ENCODE data around the gene ZMYND8. TPM values are rescaled to one million over a fixed set of nuclear protein-coding genes. Genes with fewer than 3 reads are reported as not detected.

ZMYND8 gene
- total RNA-seq, 4 donors from 2014 or later, result 44.6 to 78.6 (median 65.8) TPM

DNA sequence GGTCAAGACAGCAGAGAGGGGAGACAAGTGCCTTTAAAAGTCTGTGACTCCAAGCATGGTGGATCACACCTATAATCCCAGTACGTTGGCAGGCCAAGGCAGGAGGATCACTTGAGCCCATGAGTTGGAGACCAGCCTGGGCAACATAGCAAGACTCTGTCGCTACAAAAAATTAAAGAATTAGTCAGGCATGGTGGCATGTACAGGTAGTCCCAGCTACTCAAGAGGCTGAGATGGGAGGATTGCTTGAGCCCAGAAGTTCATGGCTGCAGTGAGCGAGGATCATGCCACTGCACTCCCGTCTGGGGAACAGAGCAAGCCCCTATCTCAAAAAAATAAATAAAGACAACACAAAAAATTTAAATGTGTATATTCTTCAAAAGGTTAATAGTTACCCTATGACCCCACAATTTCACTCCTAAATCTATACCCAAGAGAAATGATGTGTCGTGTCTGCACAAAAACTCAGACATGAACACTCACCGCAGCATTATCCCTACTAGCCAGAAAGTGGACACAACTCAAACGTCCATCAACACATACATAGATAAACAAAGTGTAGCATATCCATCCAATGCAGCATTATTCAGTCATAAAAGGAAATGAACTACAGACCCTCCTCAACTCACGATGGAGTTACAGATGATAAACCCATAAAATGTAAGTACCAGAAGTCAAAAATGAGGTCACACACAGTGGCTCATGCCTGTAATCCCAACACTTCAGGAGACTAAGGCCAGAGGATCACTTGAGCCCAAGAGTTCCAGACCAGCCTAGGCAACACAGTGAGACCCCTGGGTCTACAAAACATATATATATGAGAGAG lies 23.9 kb downstream of the ZMYND8 start:
- no peak for DNase-seq (ENCODE audit: extremely low spot score)
- Histone ChIP-seq H3K27me3 (no peaks in the 10 kb centered on the region), H3K4me1 (peaks cover 93 to 100% (median 99%) of the 10 kb centered on the region in 4 donors), H3K9me3 (no peaks in the 10 kb centered on the region), H3K36me3 (no peaks in the 10 kb centered on the region), H3K27ac (replicated peaks in 1 of 4) (peak overlapping the region; percentile 92 to 99 (median 95)), H3K4me3 (no peak overlapping the region)
- WGBS, result 89% methylated on average over 8 of the region's 8 CpGs
- no peak for TF ChIP-seq POLR2AphosphoS5 (IDR thresholded peaks at IDR 0.05)
- TF ChIP-seq EP300 (IDR thresholded peaks at IDR 0.05), result no peak
- intact Hi-C loops (cut with DNase I), result no loop called here

DNA sequence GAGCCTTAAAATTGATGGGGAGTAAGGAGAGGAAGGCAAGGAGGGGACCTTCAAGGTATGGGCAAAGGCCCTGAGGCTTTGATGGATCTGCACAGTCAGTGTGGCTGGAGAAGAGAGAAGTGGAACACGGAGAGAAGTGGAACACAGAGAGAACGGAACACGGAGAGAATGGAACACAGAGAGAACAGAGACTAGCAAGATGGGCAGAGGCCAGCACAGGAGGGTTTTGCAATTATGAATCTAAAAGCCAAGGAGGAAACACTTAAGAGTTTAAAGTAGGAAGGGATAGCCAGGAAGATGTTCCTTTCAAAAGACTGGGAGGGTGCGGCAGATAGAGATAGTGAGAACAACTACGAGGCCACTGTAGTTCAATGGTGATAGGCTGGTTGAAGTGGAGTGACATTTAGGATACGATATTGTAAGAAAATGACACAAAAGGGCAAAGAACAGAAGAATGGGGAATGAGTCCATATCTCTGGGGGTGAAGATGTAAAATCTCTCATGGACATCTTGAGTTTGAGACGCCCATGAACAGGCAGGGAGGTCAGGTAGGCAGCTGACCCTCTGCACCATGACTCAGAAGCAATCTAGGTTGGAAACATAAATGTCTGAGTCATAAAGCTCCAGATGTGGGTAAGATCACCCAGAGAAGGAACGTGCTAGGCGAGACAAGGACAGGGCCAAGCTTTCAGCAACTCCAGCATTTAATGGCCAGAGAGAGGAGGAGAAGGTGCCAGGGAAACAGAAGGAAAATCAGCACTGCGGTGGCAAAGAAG lies 25.4 kb downstream of the ZMYND8 start:
- peaks cover 94 to 100% (median 99%) of the 10 kb centered on the region in 4 donors for H3K4me1 ChIP-seq
- TF ChIP-seq POLR2AphosphoS5 (IDR thresholded peaks at IDR 0.05), result peak in 1 of 2 donors; percentile 16
- TF ChIP-seq, protein P1, sequence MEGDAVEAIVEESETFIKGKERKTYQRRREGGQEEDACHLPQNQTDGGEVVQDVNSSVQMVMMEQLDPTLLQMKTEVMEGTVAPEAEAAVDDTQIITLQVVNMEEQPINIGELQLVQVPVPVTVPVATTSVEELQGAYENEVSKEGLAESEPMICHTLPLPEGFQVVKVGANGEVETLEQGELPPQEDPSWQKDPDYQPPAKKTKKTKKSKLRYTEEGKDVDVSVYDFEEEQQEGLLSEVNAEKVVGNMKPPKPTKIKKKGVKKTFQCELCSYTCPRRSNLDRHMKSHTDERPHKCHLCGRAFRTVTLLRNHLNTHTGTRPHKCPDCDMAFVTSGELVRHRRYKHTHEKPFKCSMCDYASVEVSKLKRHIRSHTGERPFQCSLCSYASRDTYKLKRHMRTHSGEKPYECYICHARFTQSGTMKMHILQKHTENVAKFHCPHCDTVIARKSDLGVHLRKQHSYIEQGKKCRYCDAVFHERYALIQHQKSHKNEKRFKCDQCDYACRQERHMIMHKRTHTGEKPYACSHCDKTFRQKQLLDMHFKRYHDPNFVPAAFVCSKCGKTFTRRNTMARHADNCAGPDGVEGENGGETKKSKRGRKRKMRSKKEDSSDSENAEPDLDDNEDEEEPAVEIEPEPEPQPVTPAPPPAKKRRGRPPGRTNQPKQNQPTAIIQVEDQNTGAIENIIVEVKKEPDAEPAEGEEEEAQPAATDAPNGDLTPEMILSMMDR (IDR thresholded peaks at IDR 0.05), result no peak
- no peak overlapping the region for H3K4me3 ChIP-seq
- 69% methylated on average over 10 of the region's 10 CpGs for WGBS
- no peaks in the 10 kb centered on the region for H3K27me3 ChIP-seq
- H3K9me3 ChIP-seq, result no peaks in the 10 kb centered on the region
- peak overlapping the region; percentile 92 to 99 (median 95) for H3K27ac ChIP-seq (replicated peaks in 1 of 4)
- H3K36me3 ChIP-seq, result no peaks in the 10 kb centered on the region
- intact Hi-C loops (cut with DNase I), result no loop called here
- no peak for DNase-seq (ENCODE audit: extremely low spot score)

- 81% methylated on average over 3 of the region's 3 CpGs for WGBS
- DNase-seq (ENCODE audit: extremely low spot score), result no peak
- Histone ChIP-seq H3K4me3 (no peak overlapping the region), H3K27ac (replicated peaks in 1 of 4) (peak overlapping the region; percentile 92 to 99 (median 95)), H3K27me3 (no peaks in the 10 kb centered on the region), H3K9me3 (no peaks in the 10 kb centered on the region), H3K36me3 (no peaks in the 10 kb centered on the region), H3K4me1 (peaks cover 90 to 100% (median 98%) of the 10 kb centered on the region in 4 donors)
- TF ChIP-seq POLR2A (IDR thresholded peaks at IDR 0.05; ENCODE audit: low read depth) (no peak), POLR2AphosphoS5 (IDR thresholded peaks at IDR 0.05) (no peak), EP300 (IDR thresholded peaks at IDR 0.05) (no peak)
- TF ChIP-seq, protein P1 (IDR thresholded peaks at IDR 0.05), result no peak
- intact Hi-C loops (cut with DNase I), result no loop called here
These were observed 26.4 kb downstream of the ZMYND8 start for GRCh38 chr20:47330071-47330470.

- H3K4me1 ChIP-seq, result peaks cover 87 to 100% (median 98%) of the 10 kb centered on the region in 4 donors
- H3K27ac ChIP-seq (replicated peaks in 1 of 4), result peak overlapping the region; percentile 92 to 99 (median 95)
- DNase-seq (ENCODE audit: extremely low spot score), result no peak
- no peaks in the 10 kb centered on the region for H3K9me3 ChIP-seq
- TF ChIP-seq POLR2A (IDR thresholded peaks at IDR 0.05; ENCODE audit: low read depth) (no peak), POLR2AphosphoS5 (IDR thresholded peaks at IDR 0.05) (no peak), EP300 (IDR thresholded peaks at IDR 0.05) (no peak)
- TF ChIP-seq, protein P1 (IDR thresholded peaks at IDR 0.05), result no peak
- H3K27me3 ChIP-seq, result no peaks in the 10 kb centered on the region
- 87% methylated on average over 1 of the region's 1 CpG for WGBS
- intact Hi-C loops (cut with DNase I), result no loop called here
- H3K36me3 ChIP-seq, result no peaks in the 10 kb centered on the region
- no peak overlapping the region for H3K4me3 ChIP-seq
These were observed 28.4 kb downstream of the ZMYND8 start for GRCh38 chr20:47328129-47328528.

- WGBS, result 98% methylated on average over 7 of the region's 7 CpGs
- Histone ChIP-seq H3K36me3 (no peaks in the 10 kb centered on the region), H3K4me1 (peaks cover 87 to 100% (median 97%) of the 10 kb centered on the region in 4 donors), H3K4me3 (no peak overlapping the region), H3K27ac (replicated peaks in 1 of 4) (peak overlapping the region; percentile 92 to 99 (median 95)), H3K9me3 (no peaks in the 10 kb centered on the region), H3K27me3 (no peaks in the 10 kb centered on the region)
- no peak for TF ChIP-seq POLR2AphosphoS5 (IDR thresholded peaks at IDR 0.05)
- no peak for TF ChIP-seq POLR2A (IDR thresholded peaks at IDR 0.05; ENCODE audit: low read depth)
- TF ChIP-seq EP300 (IDR thresholded peaks at IDR 0.05), result no peak
- TF ChIP-seq, protein P1 (IDR thresholded peaks at IDR 0.05), result no peak
- intact Hi-C loops (cut with DNase I), result no loop called here
- no peak for DNase-seq (ENCODE audit: extremely low spot score)
These were observed 28.8 kb downstream of the ZMYND8 start for GRCh38 chr20:47327711-47328110.
